RKO (cell line): Measurements from ENCODE around the gene DAPK1.
"Not testable (repeated sequence)": the region's sequence is repeated elsewhere in the genome, so short reads cannot be mapped to it uniquely, and the experiment has no call there.

ENCODE experiments used
- DNase-seq: peaks from one replicate; pipeline ENCODE4 v3.0.0-alpha.2; 2016; ENCODE audit warnings: low spot score

Gene DAPK1

DNA sequence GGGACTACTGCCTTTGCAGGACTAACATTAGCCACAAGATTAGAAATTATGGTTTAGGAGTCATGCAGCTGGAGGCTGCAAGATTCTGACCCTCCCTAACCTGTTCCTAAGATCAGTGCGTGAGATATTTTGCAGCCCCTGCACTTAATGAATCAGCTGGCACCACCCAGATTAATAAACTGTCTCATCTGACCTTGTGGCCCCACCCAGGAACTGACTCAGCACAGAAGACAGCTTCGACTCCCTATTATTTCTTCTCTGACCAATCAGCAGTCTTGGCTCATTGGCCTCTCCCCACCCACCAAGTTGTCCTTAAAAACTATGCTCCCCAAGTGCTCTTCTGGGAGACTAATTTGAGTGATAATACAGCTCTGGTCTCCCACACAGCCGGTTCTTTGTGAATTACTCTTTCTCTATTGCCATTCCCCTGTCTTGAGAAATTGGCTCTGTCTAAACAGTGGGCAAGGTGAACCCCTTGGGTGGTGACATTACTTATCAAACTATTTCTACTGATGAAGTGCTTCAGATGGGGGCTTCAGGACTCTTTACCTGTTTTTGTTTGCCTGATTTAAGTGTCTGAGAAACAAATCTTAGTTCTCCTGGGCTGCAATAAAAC is 245.3 kb downstream of the DAPK1 start:
- DNase-seq, result peak; percentile 82

- not testable (repeated sequence) for DNase-seq
Measured at GRCh38 chr9:87744247-87744646, 246.6 kb downstream of the DAPK1 start.

DNA sequence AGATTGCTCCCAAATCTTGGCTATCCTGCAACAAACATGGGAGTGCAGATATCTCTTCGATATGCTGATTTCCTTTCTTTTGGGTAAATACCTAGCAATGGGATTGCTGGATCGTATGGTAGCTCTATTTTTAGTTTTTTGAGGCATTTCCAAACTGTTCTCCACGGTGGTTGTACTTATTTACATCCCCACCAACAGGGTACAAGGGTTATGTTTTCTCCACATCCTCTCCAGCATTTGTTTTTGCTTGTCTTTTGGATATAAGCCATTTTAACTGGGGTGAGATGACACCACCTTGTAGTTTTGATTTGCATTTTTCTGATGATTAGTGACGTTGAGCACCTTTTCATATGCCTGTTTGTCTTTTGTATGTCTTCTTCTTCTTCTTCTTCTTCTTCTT is 248.5 kb downstream of the DAPK1 start:
- no peak for DNase-seq

GRCh38 chr9:87748881-87749280 is 251.2 kb downstream of the DAPK1 start:
- no peak for DNase-seq

- DNase-seq, result no peak
Measured at GRCh38 chr9:87749335-87750035, 251.8 kb downstream of the DAPK1 start.

- DNase-seq, result no peak
Measured at GRCh38 chr9:87750726-87751125, 253.1 kb downstream of the DAPK1 start.

- no peak for DNase-seq
Measured at GRCh38 chr9:87751423-87751822, 253.8 kb downstream of the DAPK1 start.

DNA sequence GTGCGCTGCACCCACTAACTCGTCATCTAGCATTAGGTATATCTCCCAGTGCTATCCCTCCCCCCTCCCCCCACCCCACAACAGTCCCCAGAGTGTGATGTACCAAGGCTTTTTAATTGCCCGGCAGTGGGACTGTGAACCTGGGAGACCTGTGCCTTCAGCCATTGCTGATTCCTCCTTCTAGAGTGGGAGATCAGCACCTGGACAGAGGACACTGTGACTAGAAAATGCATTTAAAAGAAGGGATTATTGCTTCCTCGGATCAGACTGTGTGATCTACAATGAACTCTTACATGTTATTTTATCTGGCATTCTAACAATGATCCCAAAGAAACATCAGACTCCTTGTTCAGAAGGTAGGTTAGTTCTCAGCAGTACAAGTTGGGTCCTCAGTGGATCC is 254.2 kb downstream of the DAPK1 start:
- DNase-seq, result no peak

DNA sequence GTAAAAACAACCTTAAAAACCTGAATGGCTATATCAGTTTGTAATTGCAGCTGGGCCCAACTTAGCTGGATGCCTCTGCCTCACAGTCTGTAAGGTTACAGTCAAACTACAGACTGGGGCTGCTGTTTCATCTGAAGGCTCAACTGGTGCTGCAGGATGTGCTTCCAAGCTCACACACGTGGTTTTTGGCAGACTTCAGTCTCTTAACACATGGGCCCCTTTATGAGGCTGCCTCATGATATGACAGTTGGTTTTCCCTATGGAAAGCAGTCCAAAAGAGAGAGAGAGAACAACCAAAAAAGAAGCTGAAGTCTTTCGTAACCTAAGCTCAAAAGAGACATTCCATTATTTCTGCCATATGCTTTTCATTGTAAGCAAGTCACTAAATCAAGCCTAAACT is 255.6 kb downstream of the DAPK1 start:
- no peak for DNase-seq
